Measurements from ENCODE around the gene ACBD6.

The ACBD6 gene

DNA sequence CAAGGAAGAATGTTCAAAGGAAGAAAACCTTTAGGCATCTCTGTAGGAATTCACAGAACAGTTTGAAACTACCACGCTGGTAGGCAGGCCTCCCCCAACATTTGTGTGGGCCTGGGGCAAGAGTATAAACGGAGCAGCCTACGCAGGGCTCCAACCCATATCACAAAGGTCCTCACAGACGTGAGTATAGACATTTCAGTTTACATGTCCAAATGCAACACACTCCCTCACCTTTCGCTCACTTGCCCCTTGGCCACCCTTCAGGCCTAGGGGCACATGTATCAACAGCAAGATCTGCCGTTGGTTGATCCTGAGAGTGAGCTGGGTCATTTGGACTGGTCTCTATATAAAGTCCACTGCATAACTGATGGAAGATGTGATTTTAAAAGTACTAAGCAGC lies 133.3 kb downstream of the ACBD6 start:
- DNase-seq (ENCODE audit: low read depth in 2 of 2), result no peak

DNA sequence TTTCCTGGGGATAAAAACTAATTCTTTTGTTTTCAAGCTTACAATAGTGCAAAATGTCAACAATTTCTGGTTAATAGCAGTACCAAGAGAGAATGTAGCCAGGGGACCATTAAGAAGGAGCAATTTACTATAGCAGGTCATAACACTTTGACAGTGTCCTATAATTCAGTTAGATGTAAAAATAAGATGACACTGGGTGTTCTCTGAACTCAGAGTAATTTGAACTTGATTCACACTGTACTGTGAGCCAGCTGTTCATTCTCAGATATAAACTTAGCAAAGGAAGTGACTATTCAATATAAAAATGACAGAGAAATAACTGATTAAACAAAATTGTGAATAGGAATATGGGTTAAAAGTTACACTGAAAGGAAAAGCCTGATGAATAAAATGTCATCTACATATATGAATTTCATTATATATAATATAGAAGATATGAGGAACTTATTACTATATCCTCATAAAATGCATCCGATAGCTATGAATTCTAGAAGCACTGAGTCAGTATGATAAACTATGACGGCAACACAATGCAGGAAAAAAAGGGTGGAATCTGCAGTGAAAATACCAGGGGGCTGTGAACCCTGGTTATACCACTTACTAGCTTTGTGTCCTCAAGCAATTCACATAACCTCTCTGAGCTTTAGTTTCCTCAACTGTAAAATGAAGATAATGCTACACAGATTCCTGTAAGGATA lies 135.9 kb downstream of the ACBD6 start:
- no peak for DNase-seq (ENCODE audit: low read depth in 2 of 2)

DNA sequence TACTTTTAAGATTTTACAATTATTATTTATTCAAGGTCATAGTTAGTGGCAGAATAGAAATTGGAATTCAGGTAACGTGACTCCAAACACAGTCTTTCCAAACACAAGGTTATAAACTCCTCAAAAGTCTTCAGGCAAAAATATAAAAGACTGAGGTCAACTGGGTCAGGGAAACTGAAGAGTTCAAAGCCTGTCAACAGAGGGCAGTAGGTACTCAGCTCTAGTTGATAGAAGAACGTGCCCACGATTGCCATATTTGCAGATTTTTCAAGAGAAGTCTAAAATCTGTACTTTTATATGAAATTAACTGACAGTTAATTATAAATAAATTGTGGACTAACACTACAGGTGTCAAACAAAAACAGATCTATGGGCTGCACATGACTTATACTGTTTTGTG lies 137.3 kb downstream of the ACBD6 start:
- DNase-seq (ENCODE audit: low read depth in 2 of 2), result no peak

DNA sequence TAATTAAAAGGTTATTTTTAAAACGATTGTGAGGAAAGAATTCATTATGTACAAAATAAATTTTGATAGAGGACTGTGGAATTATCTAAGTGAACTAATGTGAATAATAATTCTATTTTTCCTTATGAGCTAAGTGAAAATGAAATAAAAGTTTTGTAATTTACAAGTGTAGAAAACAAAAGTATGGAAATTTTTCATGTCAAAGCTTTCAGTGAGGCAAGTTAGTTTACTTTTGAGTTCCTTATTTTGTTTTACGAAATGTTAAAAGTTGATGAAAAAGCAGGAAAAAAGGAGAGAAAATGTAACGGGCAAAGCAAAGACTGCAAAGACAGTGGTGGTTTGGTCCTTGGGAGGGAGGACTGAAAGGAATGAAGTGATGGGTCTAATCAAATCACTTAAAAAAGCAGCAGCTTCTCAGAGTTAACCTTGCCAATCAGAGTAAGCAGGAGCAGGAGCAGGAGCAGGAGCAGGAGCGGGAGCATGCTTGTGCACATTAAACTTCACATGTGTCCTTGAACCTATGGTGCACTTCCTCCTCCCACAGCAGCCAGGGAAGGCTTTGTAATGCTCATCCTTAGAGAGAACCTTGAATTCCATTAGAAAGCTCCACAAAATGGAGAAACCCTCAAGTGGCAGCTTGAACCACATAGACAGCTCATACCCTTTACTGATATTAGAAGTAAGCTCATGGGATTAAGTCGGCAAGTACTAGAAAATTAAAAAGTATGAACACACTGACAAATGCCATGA lies 139.0 kb downstream of the ACBD6 start:
- no peak for DNase-seq (ENCODE audit: low read depth in 2 of 2)

DNA sequence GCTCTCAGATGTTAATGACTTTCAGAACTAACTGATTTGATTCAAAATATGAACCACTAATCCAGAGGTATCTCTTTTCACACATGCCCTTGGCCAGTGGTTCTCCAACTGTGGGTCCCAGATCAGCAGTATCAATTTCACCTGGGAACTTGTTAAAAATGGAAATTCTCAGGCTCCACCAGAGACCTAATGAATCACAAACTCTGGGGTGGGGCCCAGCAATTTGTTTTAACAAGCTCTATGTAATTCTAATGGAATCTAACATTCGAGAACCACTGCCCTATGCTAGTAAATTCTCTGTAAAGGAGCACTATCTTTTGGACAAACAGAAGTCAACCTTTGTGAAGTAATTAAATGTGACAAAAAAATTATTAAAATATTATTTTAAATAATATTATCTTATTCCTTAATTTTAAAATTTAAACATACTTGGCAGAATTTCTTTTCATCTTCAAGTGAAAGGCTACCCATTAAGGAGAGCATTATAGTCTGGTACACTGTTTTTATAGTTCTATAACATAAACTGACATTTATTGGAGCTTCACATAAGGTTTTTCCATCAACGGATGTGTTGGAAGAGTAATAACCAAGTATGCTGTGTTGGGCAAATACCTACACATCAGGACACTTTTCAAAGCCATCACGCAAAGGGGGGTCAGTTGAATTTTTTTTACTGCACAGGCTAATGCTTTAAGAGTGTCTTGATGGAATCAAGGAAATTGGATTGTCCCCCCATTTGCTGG lies 141.9 kb downstream of the ACBD6 start:
- DNase-seq (ENCODE audit: low read depth in 2 of 2), result no peak

DNA sequence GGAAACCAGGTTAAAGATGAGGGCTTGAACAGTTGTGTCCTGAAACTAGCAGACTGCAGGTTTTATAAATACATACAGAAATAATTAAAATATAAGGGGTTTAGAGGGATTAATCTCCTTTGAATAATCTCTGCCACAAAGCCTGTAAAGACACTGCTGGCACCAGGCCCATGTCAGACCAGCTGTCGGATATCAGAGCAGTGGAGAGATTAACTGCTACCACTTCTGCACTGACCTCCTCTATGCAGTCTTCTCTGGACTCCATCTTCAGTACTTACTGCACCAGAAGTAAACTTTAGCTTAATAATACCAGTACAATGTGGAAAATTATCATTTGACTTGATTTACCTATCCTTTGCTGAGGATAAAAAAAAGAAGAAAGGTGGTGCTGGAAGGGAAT lies 143.7 kb downstream of the ACBD6 start:
- DNase-seq (ENCODE audit: low read depth in 2 of 2), result no peak

DNA sequence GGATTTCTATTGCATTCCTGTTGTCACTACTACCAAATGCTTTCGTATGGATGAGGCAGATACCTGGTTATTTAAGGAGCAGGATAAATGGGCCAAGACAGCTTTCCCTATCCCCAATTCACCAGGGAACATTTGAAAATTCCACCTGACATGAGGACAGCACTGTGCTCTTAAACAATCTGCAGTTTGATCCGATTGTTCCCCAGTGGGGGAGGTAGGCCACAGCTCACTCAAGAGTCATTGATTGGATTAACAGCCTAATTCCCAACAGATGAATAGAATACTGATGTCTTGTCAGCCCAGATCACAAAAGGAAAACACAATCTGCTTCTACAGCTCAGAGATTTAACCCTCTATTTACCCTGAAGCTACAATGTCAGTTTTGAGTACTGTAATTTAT lies 148.4 kb downstream of the ACBD6 start:
- DNase-seq (ENCODE audit: low read depth in 2 of 2), result no peak

DNA sequence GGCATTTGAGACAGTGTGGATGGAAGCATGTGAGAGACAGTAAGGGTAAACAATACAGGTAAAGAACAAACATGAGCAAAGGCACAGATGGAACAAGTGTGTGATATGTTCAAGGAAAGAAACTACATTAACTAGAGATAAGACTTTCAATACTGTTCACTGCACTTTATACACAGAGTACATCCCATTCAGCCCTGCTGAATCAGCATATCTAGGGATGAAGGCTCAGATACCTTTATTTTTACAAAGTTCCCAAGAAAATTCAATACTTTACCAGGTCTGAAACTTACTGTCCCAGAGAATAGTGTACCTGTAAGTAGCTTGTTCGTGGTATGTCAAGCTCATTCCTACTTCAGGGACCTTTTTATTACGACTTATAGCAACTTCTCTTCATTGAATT lies 149.8 kb downstream of the ACBD6 start:
- DNase-seq (ENCODE audit: low read depth in 2 of 2), result no peak

DNA sequence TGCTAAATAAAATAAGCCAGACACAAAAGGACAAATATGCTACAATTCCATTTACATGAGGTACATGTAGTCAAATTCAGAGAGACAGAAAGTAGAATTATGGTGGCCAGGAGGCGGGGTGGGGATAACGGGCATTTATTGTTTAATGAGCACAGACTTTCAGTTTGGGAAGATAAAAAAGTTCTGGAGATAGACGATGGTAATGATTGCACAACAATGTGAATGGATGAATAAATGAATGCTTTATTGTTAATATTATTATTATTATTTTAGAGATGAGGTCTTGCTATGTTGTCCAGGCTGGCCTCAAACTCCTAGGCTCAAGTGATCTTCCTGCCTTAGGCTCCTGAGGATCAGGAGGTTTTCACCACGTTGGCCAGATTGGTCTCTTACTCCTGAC lies 150.4 kb downstream of the ACBD6 start:
- no peak for DNase-seq (ENCODE audit: low read depth in 2 of 2)

DNA sequence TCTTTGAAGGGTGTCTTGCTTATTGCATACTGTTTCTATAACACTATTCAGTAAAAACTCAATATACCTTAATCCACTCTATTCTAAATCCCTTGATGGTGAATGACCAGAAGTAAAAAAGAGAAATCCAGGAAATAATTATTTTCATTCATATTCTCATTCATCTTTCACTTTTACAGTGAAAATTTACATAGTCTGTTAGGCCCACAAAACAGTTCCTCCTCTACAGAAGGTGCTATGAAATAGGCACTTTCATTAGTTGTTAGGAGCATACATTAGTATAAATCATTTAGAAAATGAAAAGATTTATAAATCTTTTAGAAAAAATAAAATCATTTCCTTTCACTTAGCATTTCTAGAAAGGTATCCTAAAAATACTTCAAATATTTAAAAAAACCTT lies 157.2 kb downstream of the ACBD6 start:
- DNase-seq (ENCODE audit: low read depth in 2 of 2), result no peak

DNA sequence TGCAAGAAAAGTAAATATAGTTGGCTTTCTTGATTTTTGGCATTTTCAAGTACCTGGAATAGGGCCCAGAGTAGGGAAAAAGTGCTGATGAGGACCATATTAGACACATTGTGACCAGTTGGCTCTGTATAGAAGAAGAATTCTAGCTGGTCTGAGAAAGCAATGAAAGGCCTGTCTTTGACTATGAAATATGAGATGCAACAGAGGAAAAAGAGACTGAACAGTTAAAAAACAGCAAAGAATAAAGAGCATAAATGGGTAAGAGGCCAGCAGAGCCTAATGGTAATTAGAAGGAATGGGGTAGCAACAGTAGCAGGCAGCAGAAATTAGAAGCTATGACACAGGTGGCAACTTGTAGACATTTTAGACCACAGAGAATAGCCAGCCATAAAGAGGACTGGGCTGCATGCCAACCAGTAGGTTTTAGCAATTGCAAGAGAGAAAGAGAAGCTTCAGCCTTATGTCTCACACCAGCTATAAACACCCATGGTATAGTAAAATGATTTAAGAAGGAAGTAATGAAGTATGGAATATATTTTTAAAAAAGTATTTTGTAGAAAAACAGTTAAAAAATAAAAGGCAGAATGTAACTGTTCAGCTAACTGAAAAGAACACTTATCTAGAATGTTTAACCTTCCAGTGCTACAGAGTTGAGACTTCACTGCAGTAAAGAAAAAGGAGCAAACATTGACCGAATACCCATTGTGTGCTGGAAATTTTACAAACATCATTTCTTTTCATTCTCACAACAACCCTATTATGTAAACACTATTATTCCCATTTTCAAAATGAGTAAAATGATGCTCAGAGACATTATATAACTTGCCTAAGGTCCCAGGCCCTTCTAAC lies 158.2 kb downstream of the ACBD6 start:
- DNase-seq (ENCODE audit: low read depth in 2 of 2), result no peak

DNA sequence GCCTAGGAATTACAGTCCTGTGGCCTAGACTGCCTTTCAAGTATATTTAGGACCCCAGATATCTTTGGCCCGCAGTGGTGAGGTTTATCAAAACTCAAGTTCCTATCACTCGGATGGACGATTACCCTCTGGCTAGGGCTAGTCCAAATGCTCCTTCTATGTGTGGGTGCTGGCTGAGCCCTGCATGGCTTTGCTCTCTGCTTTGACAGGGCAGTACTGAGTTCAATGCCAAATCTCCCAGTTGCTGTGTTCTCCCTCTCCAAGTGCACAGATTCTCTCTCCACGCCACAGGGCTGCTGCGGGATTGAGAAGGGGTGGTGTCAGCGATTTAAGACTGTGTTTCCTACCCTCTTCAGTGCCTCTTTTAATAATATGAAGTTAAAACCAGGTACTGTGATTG lies 175.3 kb downstream of the ACBD6 start:
- no peak for DNase-seq (ENCODE audit: low read depth in 2 of 2)

DNA sequence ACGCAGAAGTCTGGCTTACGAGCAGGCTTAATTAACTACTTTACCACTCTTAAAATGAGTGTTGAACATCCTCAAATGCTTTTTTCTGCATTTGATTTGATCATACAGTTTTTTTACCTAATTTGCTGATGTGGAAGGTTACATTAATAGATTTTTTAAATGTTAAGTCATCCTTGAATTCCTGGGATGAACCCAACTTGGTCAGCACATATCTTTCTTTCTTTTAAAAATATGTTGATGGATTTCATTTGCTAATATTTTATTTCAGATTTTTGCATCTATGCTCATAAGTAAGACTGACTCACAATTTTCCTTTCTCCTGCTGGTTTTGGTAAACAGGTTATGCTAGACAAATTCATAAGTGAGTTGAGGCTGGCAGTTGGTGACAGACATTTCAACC lies 189.5 kb downstream of the ACBD6 start:
- no peak for DNase-seq (ENCODE audit: low read depth in 2 of 2)

DNA sequence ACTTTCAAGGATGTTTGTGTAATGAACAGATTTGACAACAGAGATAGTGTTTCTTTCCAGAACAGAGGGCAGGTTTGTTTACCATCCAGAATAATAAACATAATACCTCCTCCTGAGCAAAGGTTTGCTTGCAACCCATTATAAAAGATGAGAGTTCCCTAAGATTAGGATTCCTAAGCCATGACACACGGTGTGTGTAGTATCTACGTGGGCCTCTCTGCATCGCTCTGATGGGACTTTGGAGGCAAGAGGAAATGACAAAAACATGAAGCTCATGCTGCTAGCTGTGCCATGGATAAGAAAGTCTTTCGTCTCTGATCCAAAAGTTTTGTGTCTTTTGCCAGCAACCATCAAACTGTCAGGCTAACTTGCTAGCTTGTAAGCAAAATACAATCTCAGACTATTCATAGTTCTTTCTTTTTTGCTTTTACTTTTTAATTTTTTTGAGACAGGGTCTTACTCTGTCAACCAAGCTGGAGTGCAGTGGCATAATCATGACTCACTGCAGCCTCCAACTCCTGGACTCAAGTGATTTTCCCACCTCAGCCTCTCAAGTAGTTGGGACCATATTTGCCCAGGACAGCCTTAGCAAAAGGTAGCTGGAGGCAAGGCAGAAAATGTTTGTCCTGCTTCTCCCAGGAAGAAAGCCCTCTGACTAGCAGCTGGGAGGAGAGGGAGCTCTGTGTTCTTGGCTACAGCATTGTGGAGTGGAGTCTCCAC lies 191.2 kb downstream of the ACBD6 start:
- DNase-seq (ENCODE audit: low read depth in 2 of 2), result no peak

DNA sequence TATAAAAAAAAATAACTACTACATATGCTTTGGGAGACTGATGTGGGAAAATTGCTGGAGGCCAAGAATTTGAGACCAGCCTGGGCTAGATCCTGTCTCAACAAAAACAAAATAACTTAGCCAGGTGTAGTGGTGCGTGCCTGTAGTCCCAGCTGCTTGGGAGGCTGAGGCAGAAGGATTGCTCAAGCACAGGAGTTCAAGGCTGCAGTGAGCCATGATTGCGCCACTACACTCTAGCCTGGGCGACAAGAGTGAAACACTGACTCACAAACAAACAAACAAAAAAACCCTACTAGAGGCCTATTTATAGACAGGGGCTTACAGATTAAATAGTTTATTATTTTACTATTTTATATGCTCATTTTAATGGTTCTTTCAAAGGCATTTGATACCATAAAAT lies 192.3 kb downstream of the ACBD6 start:
- no peak for DNase-seq (ENCODE audit: low read depth in 2 of 2)

DNA sequence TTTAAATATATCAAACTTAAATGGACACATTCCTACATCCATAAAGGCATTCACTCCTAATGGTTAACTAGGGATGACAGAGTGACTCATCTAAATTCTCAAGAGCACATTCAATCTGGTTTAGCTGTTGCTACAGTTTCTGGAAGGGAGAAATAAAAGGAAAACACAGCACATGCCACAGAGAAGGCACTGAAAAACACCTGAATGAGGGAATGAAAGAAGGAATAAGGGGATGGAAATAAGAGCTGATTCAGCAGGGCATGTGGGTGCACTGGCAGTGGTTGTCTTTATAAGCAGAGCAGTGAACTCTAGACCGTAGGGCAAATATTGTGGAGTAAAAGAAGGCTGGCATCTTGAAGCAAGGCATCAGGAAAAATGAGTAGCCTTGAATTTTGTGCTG lies 193.0 kb downstream of the ACBD6 start:
- DNase-seq (ENCODE audit: low read depth in 2 of 2), result no peak

DNA sequence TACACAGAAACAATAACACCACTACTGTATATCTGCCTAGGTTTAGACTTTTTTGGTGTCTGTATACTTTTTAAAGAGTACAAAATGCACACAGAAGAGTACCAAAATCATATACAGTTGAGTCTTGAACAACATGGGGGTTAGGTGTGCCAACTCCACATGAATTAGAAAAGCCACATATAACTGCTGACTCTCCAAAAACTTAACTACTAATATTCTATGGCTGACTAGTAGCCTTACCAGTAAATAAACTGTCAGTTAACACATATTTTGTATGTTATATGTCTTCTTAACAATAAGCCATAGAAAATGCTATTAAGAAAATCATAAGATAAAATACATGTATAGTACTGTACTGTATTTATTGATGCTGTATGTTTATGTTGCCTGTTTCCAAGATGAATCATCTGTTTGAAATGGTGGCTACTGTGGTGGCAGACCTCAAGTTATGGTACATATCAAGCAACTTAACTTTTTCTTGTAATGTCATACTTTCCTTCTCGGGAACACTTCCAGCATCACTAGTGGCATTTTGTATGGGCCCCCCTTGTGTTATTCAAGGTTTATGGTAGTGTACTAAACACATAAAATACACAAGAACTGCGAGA lies 201.1 kb downstream of the ACBD6 start:
- no peak for DNase-seq (ENCODE audit: low read depth in 2 of 2)

DNA sequence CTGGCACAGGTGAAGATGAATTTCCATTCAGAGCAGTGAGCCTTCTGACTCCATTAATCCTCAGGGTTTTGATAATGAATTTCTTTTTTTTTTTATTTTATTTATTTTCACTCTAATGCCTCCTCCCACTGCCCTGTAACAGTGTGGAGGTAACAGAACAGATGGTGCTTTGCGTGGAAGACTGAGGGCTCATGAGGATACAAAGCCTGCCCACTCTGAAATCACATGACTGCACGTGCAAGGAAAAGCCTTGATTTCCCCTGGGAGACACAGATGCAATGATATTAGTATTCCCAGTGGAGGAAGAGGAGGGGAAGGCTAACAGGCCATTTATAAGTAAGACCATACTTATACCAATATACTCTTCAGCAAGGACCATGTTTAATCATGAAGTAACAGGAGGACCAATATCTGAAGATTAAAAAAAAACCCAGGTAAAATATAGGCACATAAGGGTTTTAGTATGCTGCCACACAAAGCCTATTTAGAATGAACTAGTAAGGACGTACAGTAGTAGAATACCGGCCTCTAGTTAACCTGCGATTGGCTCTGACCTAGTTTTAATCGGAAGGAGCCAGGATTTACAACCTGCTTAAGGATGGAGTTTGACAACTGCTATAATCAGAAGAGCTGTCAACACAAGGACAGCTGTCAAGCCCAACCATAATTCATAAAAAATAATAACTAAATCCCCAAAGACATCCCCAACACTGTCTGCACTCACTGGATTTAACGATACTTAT lies 202.7 kb downstream of the ACBD6 start:
- DNase-seq (ENCODE audit: low read depth in 2 of 2), result no peak

DNA sequence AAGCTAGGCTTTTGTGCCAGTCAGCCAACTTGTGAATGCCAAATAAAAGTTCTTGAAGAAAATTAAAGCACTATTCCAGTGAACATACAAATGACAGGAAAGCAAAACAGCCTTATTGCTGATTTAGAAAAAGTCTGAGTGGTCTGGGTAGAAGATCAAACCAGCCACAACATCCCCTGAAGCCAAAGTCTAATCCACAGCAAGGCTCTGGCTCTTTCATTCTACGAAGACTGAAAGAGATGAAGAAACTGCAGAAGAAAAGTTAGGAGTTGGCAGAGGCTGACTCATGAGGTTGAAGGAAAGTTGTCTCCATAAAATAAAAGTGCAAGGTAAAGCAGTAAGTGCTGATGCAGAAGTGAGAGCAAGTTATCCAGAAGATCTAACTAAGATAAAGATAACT lies 206.4 kb downstream of the ACBD6 start:
- no peak for DNase-seq (ENCODE audit: low read depth in 2 of 2)

DNA sequence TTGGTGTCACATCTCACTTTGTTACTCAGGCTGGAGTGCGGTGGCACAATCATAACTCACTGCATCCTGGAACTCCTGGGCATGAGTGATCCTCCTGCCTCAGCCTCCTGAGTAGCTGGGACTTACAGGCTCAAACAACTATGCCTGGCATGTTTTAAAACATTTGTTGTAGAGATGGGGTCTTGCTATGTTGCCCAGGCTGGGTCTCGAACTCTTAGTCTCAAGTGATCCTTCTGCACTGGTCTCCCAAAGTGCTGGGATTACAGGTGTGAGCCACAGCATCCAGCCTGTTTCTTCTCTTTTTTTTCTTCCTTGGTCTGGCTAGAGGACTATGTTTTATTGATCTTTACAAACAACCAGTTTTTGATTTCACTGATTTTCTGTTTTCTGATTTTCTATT lies 207.7 kb downstream of the ACBD6 start:
- DNase-seq (ENCODE audit: low read depth in 2 of 2), result no peak

All from activated CD8-positive, alpha-beta memory T cell treated with anti-CD3 and anti-CD28 coated beads for 4 hours (primary cell).